ENCODE results near the gene DHX9.

GRCh38 chr1:182841368-182841988, 2.3 kb downstream of the DHX9 start:
- no peak for TF ChIP-seq CTCF (IDR thresholded peaks at IDR 0.05 in 2 of 3, conservative IDR thresholded peaks at IDR 0.05 in 1 of 3; ENCODE audit: control insufficient read depth in 2 of 3, extremely low read depth in 1 of 3, insufficient read depth in 1 of 3, low read depth in 3 of 3, low read length in 3 of 3)
- TF ChIP-seq EZH2 (IDR thresholded peaks at IDR 0.05; ENCODE audit: borderline replicate concordance, control insufficient read depth, low read depth, low read length), result no peak
- no peak for TF ChIP-seq CHD2 (IDR thresholded peaks at IDR 0.05; ENCODE audit: borderline replicate concordance, low read depth, low read length)
- TF ChIP-seq PAX8 (IDR thresholded peaks at IDR 0.05), result no peak
- no peak for TF ChIP-seq POLR2AphosphoS5 (IDR thresholded peaks at IDR 0.05; ENCODE audit: low read length)
- TF ChIP-seq RAD51 (IDR thresholded peaks at IDR 0.05), result no peak
- TF ChIP-seq MAX (IDR thresholded peaks at IDR 0.05; ENCODE audit: low read depth, low read length), result no peak
